Lower leg skin (tissue), 4 donors: ENCODE measurements around the gene MICU1. TPM values are rescaled to one million over a fixed set of nuclear protein-coding genes. Genes with fewer than 3 reads are reported as not detected.
"Not testable (repeated sequence)": the region's sequence is repeated elsewhere in the genome, so short reads cannot be mapped to it uniquely, and the experiment has no call there.

ENCODE experiments used
- DNase-seq, 2 donors: peaks; one replicate each; pipeline ENCODE4 v3.0.0-alpha.2; 2019; ENCODE audit warnings: low spot score in 2 of 2
- H3K4me3 ChIP-seq: fragments of 200-600 bp; sonication (generic); 2 replicates; pipeline ENCODE4 v1.5.1; 2017; ENCODE audit warnings: mild to moderate bottlenecking, low read depth; ENCODE audit not compliant: poor library complexity, severe bottlenecking
- CTCF ChIP-seq, 3 donors: fragments of 450-650 bp; IDR thresholded peaks; one replicate each; pipeline ENCODE4 v1.5.1; 2016; ENCODE audit warnings: antibody characterized with exemption in 3 of 3, mild to moderate bottlenecking in 3 of 3, moderate library complexity in 2 of 3
- POLR2A ChIP-seq, 2 donors: fragments of 450-650 bp; IDR thresholded peaks; one replicate each; pipeline ENCODE4 v1.6.1; 2016 to 2017; ENCODE audit warnings: antibody characterized with exemption in 2 of 2, mild to moderate bottlenecking in 1 of 2, moderate library complexity in 1 of 2
- WGBS, 2 donors: methylation state at CpG; one replicate each; pipeline ENCODE4 v1.1.5; 2018; 5-methylcytosine and 5-hydroxymethylcytosine counted together
- intact Hi-C: fragments of 100-400 bp; cut with DNase I; formaldehyde crosslinking; loops from one replicate; pipeline ENCODE4 v1.15.0; 2023; ENCODE audit warnings: low total_unique reads
- total RNA-seq, 4 donors: library from RNA; depleted of rRNA; stranded (reverse); fragments of >200 nt; gene quantifications; one replicate each; pipeline ENCODE4 v1.1.0, GENCODE V29; 2016

The MICU1 gene
- total RNA-seq, 4 donors from 2014 or later, result 36.8 to 54.6 (median 46.8) TPM

- TF ChIP-seq POLR2A (IDR thresholded peaks at IDR 0.05) (no peak), CTCF (IDR thresholded peaks at IDR 0.05) (no peak)
- H3K4me3 ChIP-seq, result no peak overlapping the region
- WGBS, 2 donors, result 81 to 83% methylated on average over 6 of the region's 6 CpGs
- intact Hi-C loops, result loop anchor here (1.0 kb wide), 1 partner anchor 17 kb away; no protein-coding TSS in a partner anchor
- DNase-seq, result no peak
These were observed 142.4 kb downstream of the MICU1 start for GRCh38 chr10:72483471-72483870.

GRCh38 chr10:72480861-72481260 is 145.0 kb downstream of the MICU1 start:
- no peak for DNase-seq
- no peak overlapping the region for H3K4me3 ChIP-seq
- no peak for TF ChIP-seq POLR2A (IDR thresholded peaks at IDR 0.05)
- TF ChIP-seq CTCF (IDR thresholded peaks at IDR 0.05), result no peak
- 93 to 94% methylated on average over 2 of the region's 2 CpGs for WGBS, 2 donors
- intact Hi-C loops, result no loop called here

- TF ChIP-seq POLR2A (IDR thresholded peaks at IDR 0.05), result no peak
- no peak for TF ChIP-seq CTCF (IDR thresholded peaks at IDR 0.05)
- WGBS, 2 donors, result 84 to 89% methylated on average over 2 of the region's 2 CpGs
- DNase-seq, result no peak
- intact Hi-C loops, result no loop called here
- no peak overlapping the region for H3K4me3 ChIP-seq
These were observed 148.4 kb downstream of the MICU1 start for GRCh38 chr10:72477463-72477862.

GRCh38 chr10:72472306-72472705 is 153.6 kb downstream of the MICU1 start:
- DNase-seq, result no peak
- intact Hi-C loops, result no loop called here
- no peak overlapping the region for H3K4me3 ChIP-seq
- TF ChIP-seq CTCF (IDR thresholded peaks at IDR 0.05) (no peak), POLR2A (IDR thresholded peaks at IDR 0.05) (no peak)
- 91 to 93% methylated on average over 1 of the region's 1 CpG for WGBS, 2 donors

- WGBS, 2 donors, result 100% methylated on average over 1 of the region's 1 CpG
- DNase-seq, result no peak
- no peak overlapping the region for H3K4me3 ChIP-seq
- intact Hi-C loops, result no loop called here
- no peak for TF ChIP-seq POLR2A (IDR thresholded peaks at IDR 0.05)
- no peak for TF ChIP-seq CTCF (IDR thresholded peaks at IDR 0.05)
These were observed 155.2 kb downstream of the MICU1 start for GRCh38 chr10:72470666-72471065.

GRCh38 chr10:72467064-72467463 is 158.8 kb downstream of the MICU1 start:
- 93 to 94% methylated on average over 7 of the region's 7 CpGs for WGBS, 2 donors
- DNase-seq, intact Hi-C loops, H3K4me3 ChIP-seq: not testable (repeated sequence)
